ENCODE data around the gene ANHX.

DNA sequence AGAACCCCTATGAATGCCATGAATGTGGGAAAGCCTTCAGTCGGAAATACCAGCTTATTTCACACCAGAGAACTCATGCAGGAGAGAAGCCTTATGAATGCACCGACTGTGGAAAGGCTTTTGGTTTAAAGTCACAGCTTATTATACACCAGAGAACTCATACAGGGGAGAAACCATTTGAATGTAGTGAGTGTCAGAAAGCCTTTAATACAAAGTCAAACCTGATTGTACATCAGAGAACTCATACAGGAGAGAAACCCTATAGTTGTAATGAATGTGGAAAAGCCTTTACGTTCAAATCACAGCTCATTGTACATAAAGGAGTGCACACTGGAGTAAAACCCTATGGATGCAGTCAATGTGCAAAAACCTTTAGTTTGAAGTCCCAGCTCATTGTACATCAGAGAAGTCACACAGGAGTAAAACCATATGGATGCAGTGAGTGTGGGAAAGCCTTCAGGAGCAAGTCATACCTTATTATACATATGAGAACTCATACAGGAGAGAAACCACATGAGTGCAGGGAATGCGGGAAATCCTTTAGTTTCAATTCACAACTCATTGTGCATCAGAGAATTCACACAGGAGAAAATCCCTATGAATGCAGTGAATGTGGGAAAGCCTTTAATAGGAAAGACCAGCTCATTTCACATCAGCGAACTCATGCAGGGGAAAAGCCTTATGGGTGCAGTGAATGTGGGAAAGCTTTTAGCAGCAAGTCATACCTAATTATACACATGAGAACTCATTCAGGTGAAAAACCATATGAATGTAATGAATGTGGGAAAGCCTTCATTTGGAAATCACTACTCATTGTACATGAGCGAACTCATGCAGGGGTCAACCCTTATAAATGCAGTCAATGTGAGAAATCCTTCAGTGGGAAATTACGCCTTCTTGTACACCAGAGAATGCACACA is 32.1 kb downstream of the ANHX start:
- TF ChIP-seq, protein P1, sequence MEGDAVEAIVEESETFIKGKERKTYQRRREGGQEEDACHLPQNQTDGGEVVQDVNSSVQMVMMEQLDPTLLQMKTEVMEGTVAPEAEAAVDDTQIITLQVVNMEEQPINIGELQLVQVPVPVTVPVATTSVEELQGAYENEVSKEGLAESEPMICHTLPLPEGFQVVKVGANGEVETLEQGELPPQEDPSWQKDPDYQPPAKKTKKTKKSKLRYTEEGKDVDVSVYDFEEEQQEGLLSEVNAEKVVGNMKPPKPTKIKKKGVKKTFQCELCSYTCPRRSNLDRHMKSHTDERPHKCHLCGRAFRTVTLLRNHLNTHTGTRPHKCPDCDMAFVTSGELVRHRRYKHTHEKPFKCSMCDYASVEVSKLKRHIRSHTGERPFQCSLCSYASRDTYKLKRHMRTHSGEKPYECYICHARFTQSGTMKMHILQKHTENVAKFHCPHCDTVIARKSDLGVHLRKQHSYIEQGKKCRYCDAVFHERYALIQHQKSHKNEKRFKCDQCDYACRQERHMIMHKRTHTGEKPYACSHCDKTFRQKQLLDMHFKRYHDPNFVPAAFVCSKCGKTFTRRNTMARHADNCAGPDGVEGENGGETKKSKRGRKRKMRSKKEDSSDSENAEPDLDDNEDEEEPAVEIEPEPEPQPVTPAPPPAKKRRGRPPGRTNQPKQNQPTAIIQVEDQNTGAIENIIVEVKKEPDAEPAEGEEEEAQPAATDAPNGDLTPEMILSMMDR (IDR thresholded peaks at IDR 0.05) = no peak
- no peak for TF ChIP-seq POLR2A (IDR thresholded peaks at IDR 0.05)
